NCI-H2081 treated with DMSO at 0.1 percent for 48 hours (cell line): Measurements from ENCODE around the gene TAP2.
A peak's percentile ranks its signal among the peaks of the same experiment; 100 is the strongest.
"Not testable (repeated sequence)": the region's sequence is repeated elsewhere in the genome, so short reads cannot be mapped to it uniquely, and the experiment has no call there.

Experiments
- DNase-seq: peaks from one replicate; lab custom pipeline; 2025; lab: John Stamatoyannopoulos, UW

The TAP2 gene

GRCh38 chr6:32838114-32838958, at the start of gene TAP2:
Gene TAP2 (minus strand): TSS chr6:32838739. CDS start chr6:32838233, 506 bp downstream.
- DNase-seq: peak; percentile 43

- DNase-seq: no peak
These were observed 49.1 kb upstream of the TAP2 start for GRCh38 chr6:32887616-32888015.

GRCh38 chr6:32886681-32887383, 48.3 kb upstream of the TAP2 start:
- DNase-seq: no peak

- DNase-seq: peak; percentile 37
These were observed 47.3 kb upstream of the TAP2 start for GRCh38 chr6:32885698-32886286.

- no peak for DNase-seq
These were observed 45.2 kb upstream of the TAP2 start for GRCh38 chr6:32883789-32884188.

- no peak for DNase-seq
These were observed 44.3 kb upstream of the TAP2 start for GRCh38 chr6:32882879-32883250.

- DNase-seq: not testable (repeated sequence)
These were observed 42.4 kb upstream of the TAP2 start for GRCh38 chr6:32880962-32881361.

- no peak for DNase-seq
These were observed 41.2 kb upstream of the TAP2 start for GRCh38 chr6:32879691-32880090.

- no peak for DNase-seq
These were observed 38.1 kb upstream of the TAP2 start for GRCh38 chr6:32876603-32877002.

- not testable (repeated sequence) for DNase-seq
These were observed 35.4 kb upstream of the TAP2 start for GRCh38 chr6:32873947-32874346.

- DNase-seq: no peak
These were observed 29.8 kb upstream of the TAP2 start for GRCh38 chr6:32868257-32868788.

- DNase-seq: no peak
These were observed 29.2 kb upstream of the TAP2 start for GRCh38 chr6:32867554-32868256.

GRCh38 chr6:32867022-32867477, 28.5 kb upstream of the TAP2 start:
- DNase-seq: no peak

GRCh38 chr6:32865724-32866443, 27.3 kb upstream of the TAP2 start:
- DNase-seq: no peak

- no peak for DNase-seq
These were observed 24.2 kb upstream of the TAP2 start for GRCh38 chr6:32862725-32863124.

- DNase-seq: no peak
These were observed 22.1 kb upstream of the TAP2 start for GRCh38 chr6:32860674-32861073.

GRCh38 chr6:32858194-32858593, 19.7 kb upstream of the TAP2 start:
- DNase-seq: no peak

- DNase-seq: no peak
These were observed 18.8 kb upstream of the TAP2 start for GRCh38 chr6:32857156-32857891.

GRCh38 chr6:32855467-32856174, 17.1 kb upstream of the TAP2 start:
- DNase-seq: no peak
